Thoracic aorta (tissue), 2 donors: ENCODE measurements around the gene RTN1. TPM values are rescaled to one million over a fixed set of nuclear protein-coding genes. Genes with fewer than 3 reads are reported as not detected.

ENCODE experiments used
- ATAC-seq: fragments of 150-250 bp; one replicate; pipeline ENCODE4 v1.8.0; 2017; ENCODE audit warnings: low read depth; ENCODE audit not compliant: insufficient number of reproducible peaks, low FRiP score
- DNase-seq: peaks from one replicate; pipeline ENCODE4 v3.0.0-alpha.2; 2020; ENCODE audit warnings: low spot score
- H3K27ac ChIP-seq, 2 donors: fragments of 200-600 bp; sonication (generic); 1 replicate in 1 of 2; 2 replicates in 1 of 2; pipeline ENCODE4 v1.5.1; 2016; ENCODE audit warnings: mild to moderate bottlenecking in 2 of 2, moderate library complexity in 2 of 2
- H3K27me3 ChIP-seq: fragments of 200-600 bp; sonication (generic); replicated peaks from 2 replicates; pipeline ENCODE4 v1.6.0; 2016; ENCODE audit warnings: mild to moderate bottlenecking; ENCODE audit not compliant: insufficient read depth
- H3K36me3 ChIP-seq: fragments of 200-600 bp; sonication (generic); one replicate; pipeline ENCODE4 v1.5.1; 2016
- H3K4me1 ChIP-seq, 2 donors: fragments of 200-600 bp; sonication (generic); 1 replicate in 1 of 2; 2 replicates in 1 of 2; pipeline versions ENCODE4 v1.5.1 to v1.6.0; 2016; ENCODE audit warnings: low read depth in 2 of 2, mild to moderate bottlenecking in 1 of 2; ENCODE audit not compliant: control insufficient read depth in 1 of 2
- H3K4me3 ChIP-seq: fragments of 200-600 bp; sonication (generic); 2 replicates; pipeline ENCODE4 v1.5.1; 2016; ENCODE audit warnings: mild to moderate bottlenecking
- H3K9me3 ChIP-seq: fragments of 200-600 bp; sonication (generic); 2 replicates; pipeline ENCODE4 v1.5.1; 2016
- total RNA-seq, 2 donors: library from RNA; depleted of rRNA; stranded (reverse); fragments of >200 nt; gene quantifications; one replicate each; pipeline versions ENCODE4 v1.1.0 to v1.2.3, GENCODE V29; 2016
- TF ChIP-seq, protein P1 (sequence below): fragments of 200-600 bp; sonication (generic); IDR thresholded peaks from one replicate; pipeline ENCODE4 v1.5.1; 2019; ENCODE audit warnings: antibody characterized with exemption

Gene RTN1
- total RNA-seq, 2 donors from 2014 or later = 66.5 to 129 TPM

DNA sequence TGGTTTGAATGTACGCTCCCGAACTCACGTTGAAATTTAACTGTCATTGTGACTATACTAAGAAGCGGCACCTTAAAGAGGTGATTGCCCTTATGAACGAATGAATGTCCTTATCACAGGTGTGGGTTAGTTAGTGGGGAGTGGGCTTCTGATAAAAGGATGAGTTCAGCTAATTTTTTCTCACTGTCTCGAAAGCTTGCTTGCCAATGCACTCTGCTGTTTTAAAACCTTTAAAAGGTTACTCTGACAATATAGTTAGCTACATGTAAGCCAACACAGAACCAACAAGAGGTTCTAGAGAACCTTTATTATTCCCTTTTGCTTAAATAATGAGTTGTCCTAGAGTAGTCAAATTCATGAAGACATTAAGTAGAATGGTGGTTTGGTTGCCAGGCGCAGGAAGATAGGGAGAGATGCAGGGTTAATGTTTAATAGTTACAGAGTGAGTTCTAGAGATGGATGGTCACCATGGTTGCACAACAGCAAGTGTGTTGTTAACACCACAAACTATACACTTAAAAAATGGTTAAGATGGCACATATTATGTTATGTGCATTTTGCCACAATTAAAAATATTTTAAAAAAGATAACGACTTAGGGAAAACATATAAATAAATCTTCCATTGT lies 26.3 kb downstream of the RTN1 start:
- H3K27ac ChIP-seq = no peak overlapping the region
- ATAC-seq (no peak), DNase-seq (no peak)
- H3K4me1 ChIP-seq = peaks cover 0 to 4% of the 10 kb centered on the region in 2 donors
- no peaks in the 10 kb centered on the region for H3K36me3 ChIP-seq
- no peaks in the 10 kb centered on the region for H3K9me3 ChIP-seq
- TF ChIP-seq, protein P1, sequence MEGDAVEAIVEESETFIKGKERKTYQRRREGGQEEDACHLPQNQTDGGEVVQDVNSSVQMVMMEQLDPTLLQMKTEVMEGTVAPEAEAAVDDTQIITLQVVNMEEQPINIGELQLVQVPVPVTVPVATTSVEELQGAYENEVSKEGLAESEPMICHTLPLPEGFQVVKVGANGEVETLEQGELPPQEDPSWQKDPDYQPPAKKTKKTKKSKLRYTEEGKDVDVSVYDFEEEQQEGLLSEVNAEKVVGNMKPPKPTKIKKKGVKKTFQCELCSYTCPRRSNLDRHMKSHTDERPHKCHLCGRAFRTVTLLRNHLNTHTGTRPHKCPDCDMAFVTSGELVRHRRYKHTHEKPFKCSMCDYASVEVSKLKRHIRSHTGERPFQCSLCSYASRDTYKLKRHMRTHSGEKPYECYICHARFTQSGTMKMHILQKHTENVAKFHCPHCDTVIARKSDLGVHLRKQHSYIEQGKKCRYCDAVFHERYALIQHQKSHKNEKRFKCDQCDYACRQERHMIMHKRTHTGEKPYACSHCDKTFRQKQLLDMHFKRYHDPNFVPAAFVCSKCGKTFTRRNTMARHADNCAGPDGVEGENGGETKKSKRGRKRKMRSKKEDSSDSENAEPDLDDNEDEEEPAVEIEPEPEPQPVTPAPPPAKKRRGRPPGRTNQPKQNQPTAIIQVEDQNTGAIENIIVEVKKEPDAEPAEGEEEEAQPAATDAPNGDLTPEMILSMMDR = no peak
- H3K4me3 ChIP-seq = no peak overlapping the region
- H3K27me3 ChIP-seq = no peaks in the 10 kb centered on the region

DNA sequence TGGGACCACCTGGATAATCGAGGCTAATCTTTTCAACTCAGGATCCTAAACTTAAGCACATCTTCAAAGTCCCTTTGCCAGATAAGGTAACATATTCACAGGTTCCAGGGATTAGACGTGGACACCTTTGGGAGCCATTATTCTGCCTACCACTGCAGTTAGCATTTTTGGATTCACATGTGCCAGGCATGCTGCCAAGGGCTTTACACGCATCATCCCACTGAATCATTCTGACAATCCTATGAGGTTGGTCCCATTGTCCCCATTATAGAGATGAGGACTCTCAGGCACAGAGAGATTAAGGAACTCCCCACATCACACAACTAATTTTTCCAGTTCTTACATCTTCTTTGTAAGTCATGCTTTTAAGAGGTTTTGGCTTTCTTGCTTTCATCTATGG lies 34.5 kb downstream of the RTN1 start:
- Histone ChIP-seq H3K27me3 (no peaks in the 10 kb centered on the region), H3K36me3 (no peaks in the 10 kb centered on the region), H3K4me1 (no peaks in the 10 kb centered on the region), H3K27ac (no peak overlapping the region), H3K9me3 (no peaks in the 10 kb centered on the region), H3K4me3 (no peak overlapping the region)
- TF ChIP-seq, protein P1 = no peak
- DNase-seq (no peak), ATAC-seq (no peak)

DNA sequence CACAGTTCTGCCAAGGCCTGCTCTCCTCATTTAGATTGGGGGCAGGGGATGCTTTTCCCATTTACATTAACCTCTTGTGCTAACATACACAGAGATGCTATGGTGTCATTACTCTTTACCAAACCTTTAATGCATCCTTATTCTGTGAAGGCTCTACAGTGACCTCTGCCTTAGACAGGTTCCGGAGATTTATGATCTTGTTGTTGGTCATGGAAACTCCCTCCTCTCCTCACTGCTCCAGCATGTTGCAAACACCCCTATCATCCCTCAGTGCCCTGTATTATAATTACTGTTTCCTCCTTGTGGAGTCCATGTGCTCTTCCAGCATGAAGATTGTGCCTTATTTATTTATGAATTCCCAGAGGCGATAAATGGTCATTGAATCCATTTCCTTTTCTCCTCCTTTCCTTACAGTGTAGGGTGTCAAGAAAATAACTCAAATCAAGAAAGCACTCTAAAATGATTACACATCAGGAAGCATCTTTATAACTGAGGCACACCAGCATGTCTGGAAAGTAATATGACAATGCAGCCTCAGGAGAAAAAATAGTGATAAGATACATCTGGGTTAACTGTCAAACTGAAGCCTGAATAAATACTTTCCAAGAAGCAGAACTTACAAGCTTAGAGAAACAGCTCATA lies 37.8 kb downstream of the RTN1 start:
- DNase-seq (no peak), ATAC-seq (no peak)
- Histone ChIP-seq H3K27me3 (no peaks in the 10 kb centered on the region), H3K27ac (no peak overlapping the region), H3K36me3 (no peaks in the 10 kb centered on the region), H3K4me1 (peaks cover 7 to 9% of the 10 kb centered on the region in 2 donors), H3K4me3 (no peak overlapping the region), H3K9me3 (no peaks in the 10 kb centered on the region)
- TF ChIP-seq, protein P1 = no peak

DNA sequence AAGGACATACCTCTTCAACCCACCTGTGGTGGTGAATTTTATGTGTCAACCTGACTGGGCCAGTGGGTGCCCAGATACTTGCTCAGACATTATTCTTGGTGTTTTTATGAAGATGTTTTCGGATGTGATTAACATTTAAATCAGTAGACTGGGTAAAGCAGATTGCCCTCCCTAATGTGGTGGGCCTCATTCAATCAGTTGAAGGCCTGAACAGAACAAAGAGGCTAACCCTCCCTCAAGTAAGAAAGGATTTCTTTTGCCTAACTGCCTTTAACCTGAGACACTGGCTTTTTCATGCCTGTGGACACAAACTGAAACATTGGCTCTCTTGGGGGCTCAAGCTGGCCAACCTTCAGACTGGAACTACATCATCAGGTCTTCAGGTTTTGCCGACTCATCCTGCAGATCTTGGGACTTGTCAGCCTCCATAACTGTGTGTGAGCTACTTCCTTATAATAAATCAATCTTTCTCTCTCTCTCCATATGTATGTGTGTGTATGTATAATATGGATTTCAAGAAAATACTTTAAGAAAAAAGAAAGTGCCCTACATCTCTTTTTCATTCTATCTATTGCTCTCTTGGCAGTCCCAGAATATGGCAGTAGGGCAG lies 39.4 kb downstream of the RTN1 start:
- Histone ChIP-seq H3K4me1 (peaks cover 7 to 9% of the 10 kb centered on the region in 2 donors), H3K9me3 (no peaks in the 10 kb centered on the region), H3K27me3 (no peaks in the 10 kb centered on the region), H3K36me3 (no peaks in the 10 kb centered on the region), H3K27ac (no peak overlapping the region), H3K4me3 (no peak overlapping the region)
- ATAC-seq (no peak), DNase-seq (no peak)
- TF ChIP-seq, protein P1 = no peak

DNA sequence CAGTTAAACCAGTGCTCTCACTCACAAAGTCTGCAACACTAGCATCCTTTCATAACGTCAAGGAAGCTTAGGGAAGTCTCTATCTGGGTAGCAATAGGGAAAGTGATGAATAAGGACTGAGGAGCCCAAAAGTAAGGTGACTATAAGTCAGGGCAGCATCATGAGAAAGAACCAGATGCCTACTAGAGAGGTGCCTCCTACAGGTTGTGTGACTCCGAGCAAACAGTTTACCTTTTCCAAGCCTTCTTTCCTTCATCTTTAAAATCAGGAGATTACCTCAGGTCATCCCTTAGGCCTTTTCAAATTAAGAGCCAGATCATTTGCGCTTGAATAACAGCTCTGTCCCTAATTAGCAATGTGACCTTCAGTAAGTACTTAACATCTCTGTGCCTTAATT lies 40.2 kb downstream of the RTN1 start:
- Histone ChIP-seq H3K36me3 (no peaks in the 10 kb centered on the region), H3K27me3 (no peaks in the 10 kb centered on the region), H3K4me1 (peaks cover 7 to 9% of the 10 kb centered on the region in 2 donors), H3K4me3 (no peak overlapping the region), H3K27ac (no peak overlapping the region), H3K9me3 (no peaks in the 10 kb centered on the region)
- DNase-seq (no peak), ATAC-seq (no peak)
- TF ChIP-seq, protein P1 = no peak
